ENCODE results near the gene NKTR. TPM values are rescaled to one million over a fixed set of nuclear protein-coding genes. Genes with fewer than 3 reads are reported as not detected.

The NKTR gene
- polyA plus RNA-seq, 1 experiment: 19.0 TPM

DNA sequence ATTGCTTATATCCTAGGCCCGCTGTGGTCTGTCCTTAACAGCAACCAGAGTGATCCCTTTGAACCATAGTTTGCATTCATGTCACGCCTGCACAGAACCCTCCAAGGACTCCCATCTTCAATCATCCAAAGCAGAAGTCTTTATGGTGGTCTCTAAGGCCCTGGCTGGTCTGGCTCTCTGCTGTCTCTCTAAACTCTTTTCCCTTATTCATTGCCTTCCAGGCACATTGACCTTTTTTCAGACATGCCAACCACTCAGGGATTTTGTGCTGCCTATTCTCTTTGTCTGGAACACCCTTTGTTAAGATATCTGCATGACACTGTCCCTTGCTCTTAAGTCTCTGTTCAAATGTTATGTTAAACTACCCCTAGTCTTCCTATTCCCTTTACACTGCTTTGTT, 31.1 kb downstream of the NKTR start:
- H3K36me3 ChIP-seq (ENCODE audit: control insufficient read depth, insufficient read depth, low read length): peaks cover 6% of the 10 kb centered on the region
- POLR2A ChIA-PET: no interaction called here

GRCh38 chr3:42632146-42632545, 31.7 kb downstream of the NKTR start:
- Histone ChIP-seq H3K4me3 (ENCODE audit: low read depth, low read length) (no peak overlapping the region), H3K27me3 (ENCODE audit: control insufficient read depth, insufficient read depth, low read length) (no peaks in the 10 kb centered on the region), H3K36me3 (ENCODE audit: control insufficient read depth, insufficient read depth, low read length) (peaks cover 7% of the 10 kb centered on the region)
- ChIA-PET POLR2A (no interaction called here), CTCF (no interaction called here)
- TF ChIP-seq, protein P1, sequence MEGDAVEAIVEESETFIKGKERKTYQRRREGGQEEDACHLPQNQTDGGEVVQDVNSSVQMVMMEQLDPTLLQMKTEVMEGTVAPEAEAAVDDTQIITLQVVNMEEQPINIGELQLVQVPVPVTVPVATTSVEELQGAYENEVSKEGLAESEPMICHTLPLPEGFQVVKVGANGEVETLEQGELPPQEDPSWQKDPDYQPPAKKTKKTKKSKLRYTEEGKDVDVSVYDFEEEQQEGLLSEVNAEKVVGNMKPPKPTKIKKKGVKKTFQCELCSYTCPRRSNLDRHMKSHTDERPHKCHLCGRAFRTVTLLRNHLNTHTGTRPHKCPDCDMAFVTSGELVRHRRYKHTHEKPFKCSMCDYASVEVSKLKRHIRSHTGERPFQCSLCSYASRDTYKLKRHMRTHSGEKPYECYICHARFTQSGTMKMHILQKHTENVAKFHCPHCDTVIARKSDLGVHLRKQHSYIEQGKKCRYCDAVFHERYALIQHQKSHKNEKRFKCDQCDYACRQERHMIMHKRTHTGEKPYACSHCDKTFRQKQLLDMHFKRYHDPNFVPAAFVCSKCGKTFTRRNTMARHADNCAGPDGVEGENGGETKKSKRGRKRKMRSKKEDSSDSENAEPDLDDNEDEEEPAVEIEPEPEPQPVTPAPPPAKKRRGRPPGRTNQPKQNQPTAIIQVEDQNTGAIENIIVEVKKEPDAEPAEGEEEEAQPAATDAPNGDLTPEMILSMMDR (IDR thresholded peaks at IDR 0.05; ENCODE audit: insufficient read depth, low read depth, low read length): no peak
- no peak for DNase-seq (ENCODE audit: low read depth)

More for the DNA sequence above, 31.1 kb downstream of the NKTR start:
- no peak overlapping the region for H3K4me3 ChIP-seq (ENCODE audit: low read depth, low read length)
- TF ChIP-seq, protein P1 (IDR thresholded peaks at IDR 0.05; ENCODE audit: insufficient read depth, low read depth, low read length): no peak
- no peaks in the 10 kb centered on the region for H3K27me3 ChIP-seq (ENCODE audit: control insufficient read depth, insufficient read depth, low read length)
- DNase-seq (ENCODE audit: low read depth): no peak
- CTCF ChIA-PET: interaction anchor here (0.6 to 1.2 kb wide), 2 partner anchors 11 to 1577 kb away, joined by 3 to 5 read pairs; no protein-coding TSS in a partner anchor

DNA sequence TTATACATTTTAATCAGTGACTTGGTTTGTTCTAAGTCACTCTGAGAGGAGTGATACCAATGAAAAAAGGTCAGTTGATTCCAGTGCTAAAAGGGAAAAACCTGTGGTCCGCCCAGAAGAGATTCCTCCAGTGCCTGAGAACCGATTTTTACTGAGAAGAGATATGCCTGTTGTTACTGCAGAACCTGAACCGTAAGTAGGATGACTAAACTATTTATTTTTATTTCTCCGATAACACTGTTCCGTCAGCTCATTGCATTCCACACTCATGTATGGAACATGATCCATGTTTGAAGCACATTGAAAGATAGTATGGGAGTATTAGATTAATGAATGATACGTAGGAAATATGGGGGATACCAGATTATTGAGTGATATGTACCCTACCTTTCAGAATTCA, 33.1 kb downstream of the NKTR start:
- Histone ChIP-seq H3K36me3 (ENCODE audit: control insufficient read depth, insufficient read depth, low read length) (peaks cover 11% of the 10 kb centered on the region), H3K27me3 (ENCODE audit: control insufficient read depth, insufficient read depth, low read length) (no peaks in the 10 kb centered on the region)
- TF ChIP-seq, protein P1 (IDR thresholded peaks at IDR 0.05; ENCODE audit: insufficient read depth, low read depth, low read length): no peak

DNA sequence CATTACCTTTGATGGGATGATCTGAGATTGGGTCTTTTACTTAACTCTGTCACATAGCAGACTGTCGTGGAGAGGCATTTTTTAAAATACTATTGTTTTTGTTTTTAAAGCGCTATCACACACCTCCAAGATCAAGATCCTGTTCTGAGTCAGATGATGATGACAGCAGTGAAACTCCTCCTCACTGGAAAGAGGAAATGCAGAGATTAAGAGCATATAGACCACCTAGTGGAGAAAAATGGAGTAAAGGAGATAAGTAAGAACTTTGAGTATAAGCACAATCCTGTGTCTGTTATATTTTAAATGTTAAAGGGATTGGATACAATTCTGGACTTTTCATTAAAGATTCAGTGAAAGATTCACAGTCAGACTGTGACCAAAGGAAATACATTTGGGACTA, 34.6 kb downstream of the NKTR start:
- ChIA-PET POLR2A (no interaction called here), CTCF (interaction anchor here (2.8 kb wide), 1 partner anchor 10 kb away, joined by 10 read pairs; no protein-coding TSS in a partner anchor)
- Histone ChIP-seq H3K4me3 (ENCODE audit: low read depth, low read length) (no peak overlapping the region), H3K36me3 (ENCODE audit: control insufficient read depth, insufficient read depth, low read length) (peaks cover 14% of the 10 kb centered on the region), H3K27me3 (ENCODE audit: control insufficient read depth, insufficient read depth, low read length) (no peaks in the 10 kb centered on the region)
- TF ChIP-seq, protein P1 (IDR thresholded peaks at IDR 0.05; ENCODE audit: insufficient read depth, low read depth, low read length): no peak
- no peak for DNase-seq (ENCODE audit: low read depth)

More for the DNA sequence above, 33.1 kb downstream of the NKTR start:
- ChIA-PET POLR2A (no interaction called here), CTCF (interaction anchor here (1.1 kb wide), 1 partner anchor 13 kb away, joined by 3 read pairs; no protein-coding TSS in a partner anchor)
- no peak overlapping the region for H3K4me3 ChIP-seq (ENCODE audit: low read depth, low read length)
- no peak for DNase-seq (ENCODE audit: low read depth)

- ChIA-PET POLR2A (no interaction called here), CTCF (interaction anchor here (0.6 to 2.8 kb wide), 6 partner anchors 9 to 1138 kb away, joined by 3 to 10 read pairs (median 4); no protein-coding TSS in a partner anchor)
- TF ChIP-seq, protein P1 (IDR thresholded peaks at IDR 0.05; ENCODE audit: insufficient read depth, low read depth, low read length): no peak
- DNase-seq (ENCODE audit: low read depth): no peak
- Histone ChIP-seq H3K4me3 (ENCODE audit: low read depth, low read length) (no peak overlapping the region), H3K27me3 (ENCODE audit: control insufficient read depth, insufficient read depth, low read length) (no peaks in the 10 kb centered on the region), H3K36me3 (ENCODE audit: control insufficient read depth, insufficient read depth, low read length) (peaks cover 17% of the 10 kb centered on the region)
Measured at GRCh38 chr3:42637001-42637400, 36.5 kb downstream of the NKTR start.
